ENCODE data around the gene TBC1D1.

DNA sequence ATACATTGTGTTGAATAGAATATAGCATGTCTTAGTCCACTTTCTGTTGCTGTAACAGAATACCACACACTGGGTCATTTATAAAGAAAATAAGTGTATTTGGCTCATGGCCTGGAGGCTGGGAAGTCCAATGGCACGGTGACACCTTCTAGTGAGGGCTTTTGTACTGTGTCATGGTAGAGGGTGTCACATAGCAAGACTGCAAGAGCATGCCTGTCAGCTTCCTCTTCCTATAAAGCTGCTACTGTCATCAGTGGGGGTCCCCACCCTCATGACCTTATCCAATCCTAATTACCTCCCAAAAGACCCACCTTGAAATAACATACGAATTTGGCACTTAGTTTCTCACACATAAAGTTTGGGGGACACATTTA is 262.5 kb downstream of the TBC1D1 start:
- TF ChIP-seq, protein P1, sequence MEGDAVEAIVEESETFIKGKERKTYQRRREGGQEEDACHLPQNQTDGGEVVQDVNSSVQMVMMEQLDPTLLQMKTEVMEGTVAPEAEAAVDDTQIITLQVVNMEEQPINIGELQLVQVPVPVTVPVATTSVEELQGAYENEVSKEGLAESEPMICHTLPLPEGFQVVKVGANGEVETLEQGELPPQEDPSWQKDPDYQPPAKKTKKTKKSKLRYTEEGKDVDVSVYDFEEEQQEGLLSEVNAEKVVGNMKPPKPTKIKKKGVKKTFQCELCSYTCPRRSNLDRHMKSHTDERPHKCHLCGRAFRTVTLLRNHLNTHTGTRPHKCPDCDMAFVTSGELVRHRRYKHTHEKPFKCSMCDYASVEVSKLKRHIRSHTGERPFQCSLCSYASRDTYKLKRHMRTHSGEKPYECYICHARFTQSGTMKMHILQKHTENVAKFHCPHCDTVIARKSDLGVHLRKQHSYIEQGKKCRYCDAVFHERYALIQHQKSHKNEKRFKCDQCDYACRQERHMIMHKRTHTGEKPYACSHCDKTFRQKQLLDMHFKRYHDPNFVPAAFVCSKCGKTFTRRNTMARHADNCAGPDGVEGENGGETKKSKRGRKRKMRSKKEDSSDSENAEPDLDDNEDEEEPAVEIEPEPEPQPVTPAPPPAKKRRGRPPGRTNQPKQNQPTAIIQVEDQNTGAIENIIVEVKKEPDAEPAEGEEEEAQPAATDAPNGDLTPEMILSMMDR (optimal IDR thresholded peaks at IDR 0.05 in 1 of 3, IDR thresholded peaks at IDR 0.05 in 1 of 3, conservative IDR thresholded peaks at IDR 0.05 in 1 of 3; ENCODE audit: extremely low read depth in 1 of 3, insufficient read depth in 2 of 3, low read length in 3 of 3): no peak
- TF ChIP-seq EZH2 (IDR thresholded peaks at IDR 0.05; ENCODE audit: low read length): no peak

All from keratinocyte (primary cell).